H9 (cell line): ENCODE data around the gene PPARG. TPM values are rescaled to one million over a fixed set of nuclear protein-coding genes. Genes with fewer than 3 reads are reported as not detected.

Source experiments
- DNase-seq: peaks from one replicate; pipeline ENCODE4 v3.0.0-alpha.2; 2017
- H2AFZ ChIP-seq: one replicate; pipeline ENCODE4 v1.6.1; 2013; ENCODE audit warnings: mild to moderate bottlenecking, low read length, control low read depth, moderate library complexity
- H2AK5ac ChIP-seq: 2 replicates; pipeline ENCODE4 v1.6.1; 2013; ENCODE audit warnings: low read length, control low read depth, mixed read lengths; ENCODE audit not compliant: insufficient read length
- H2BK120ac ChIP-seq: one replicate; pipeline ENCODE4 v1.6.1; 2013; ENCODE audit warnings: low read depth, mild to moderate bottlenecking, low read length, control low read depth, inconsistent platforms; ENCODE audit not compliant: poor library complexity, severe bottlenecking
- H2BK12ac ChIP-seq: 2 replicates; pipeline ENCODE4 v1.6.1; 2013; ENCODE audit warnings: low read length, control low read depth, mixed read lengths, low read depth; ENCODE audit not compliant: insufficient read length
- H2BK15ac ChIP-seq: 2 replicates; pipeline ENCODE4 v1.6.1; 2013; ENCODE audit warnings: low read depth, low read length, control low read depth
- H2BK20ac ChIP-seq: one replicate; pipeline ENCODE4 v1.6.1; 2013; ENCODE audit warnings: low read depth, mild to moderate bottlenecking, low read length, control low read depth, inconsistent platforms; ENCODE audit not compliant: poor library complexity, severe bottlenecking
- H2BK5ac ChIP-seq: 2 replicates; pipeline ENCODE4 v1.6.1; 2013; ENCODE audit warnings: low read length, control low read depth, mixed read lengths; ENCODE audit not compliant: insufficient read length
- H3K14ac ChIP-seq: 2 replicates; pipeline ENCODE4 v1.6.1; 2013; ENCODE audit warnings: low read length, control low read depth; ENCODE audit not compliant: insufficient read depth
- H3K18ac ChIP-seq: 2 replicates; pipeline ENCODE4 v1.6.1; 2013; ENCODE audit warnings: low read depth, mild to moderate bottlenecking, mixed read lengths, low read length, control low read depth; ENCODE audit not compliant: insufficient read length
- H3K23ac ChIP-seq: 2 replicates; pipeline ENCODE4 v1.6.1; 2013; ENCODE audit warnings: low read length, control low read depth, mixed read lengths, low read depth; ENCODE audit not compliant: insufficient read length
- H3K23me2 ChIP-seq: 2 replicates; pipeline ENCODE4 v1.6.1; 2013; ENCODE audit warnings: low read depth, mild to moderate bottlenecking, mixed read lengths, low read length, control low read depth; ENCODE audit not compliant: insufficient read length, poor library complexity, severe bottlenecking
- H3K27ac ChIP-seq: 2 replicates; pipeline ENCODE4 v1.5.1; 2013; ENCODE audit warnings: low read length, control low read depth, mixed read lengths, low read depth; ENCODE audit not compliant: insufficient read length
- H3K27me3 ChIP-seq: 2 replicates; pipeline ENCODE4 v1.6.1; 2013; ENCODE audit warnings: low read length, control low read depth, inconsistent platforms; ENCODE audit not compliant: insufficient read depth
- H3K4ac ChIP-seq: 2 replicates; pipeline ENCODE4 v1.6.1; 2013; ENCODE audit warnings: low read depth, mild to moderate bottlenecking, control low read depth, inconsistent platforms, low read length, moderate library complexity
- H3K4me1 ChIP-seq: 2 replicates; pipeline ENCODE4 v1.6.1; 2013; ENCODE audit warnings: low read length, control low read depth, inconsistent platforms; ENCODE audit not compliant: insufficient read depth
- H3K4me2 ChIP-seq: 2 replicates; pipeline ENCODE4 v1.6.1; 2013; ENCODE audit warnings: low read length, control low read depth, mixed read lengths; ENCODE audit not compliant: insufficient read length, insufficient read depth
- H3K56ac ChIP-seq: 2 replicates; pipeline ENCODE4 v1.6.1; 2013; ENCODE audit warnings: low read depth, mild to moderate bottlenecking, mixed read lengths, low read length, control low read depth; ENCODE audit not compliant: insufficient read length
- H3K79me1 ChIP-seq: 2 replicates; pipeline ENCODE4 v1.6.1; 2013; ENCODE audit warnings: low read depth, mild to moderate bottlenecking, moderate library complexity, low read length, control low read depth, inconsistent platforms; ENCODE audit not compliant: insufficient read depth, poor library complexity, severe bottlenecking
- H3K79me2 ChIP-seq: 2 replicates; pipeline ENCODE4 v1.6.1; 2013; ENCODE audit warnings: low read length, control low read depth, inconsistent platforms; ENCODE audit not compliant: insufficient read depth
- H3K9ac ChIP-seq: 2 replicates; pipeline ENCODE4 v1.6.1; 2013; ENCODE audit warnings: low read length, control low read depth, mixed read lengths; ENCODE audit not compliant: insufficient read length; ENCODE audit errors: extremely low read depth
- H3K9me3 ChIP-seq: one replicate; pipeline ENCODE4 v1.6.1; 2013; ENCODE audit warnings: low read depth, low read length, inconsistent platforms; ENCODE audit not compliant: control insufficient read depth
- H3T11ph ChIP-seq: one replicate; pipeline ENCODE4 v1.6.1; 2013; ENCODE audit warnings: mild to moderate bottlenecking, low read length, control low read depth, inconsistent platforms
- H4K20me1 ChIP-seq: one replicate; pipeline ENCODE4 v1.6.1; 2013; ENCODE audit not compliant: control insufficient read depth, insufficient read length, insufficient read depth
- H4K5ac ChIP-seq: 2 replicates; pipeline ENCODE4 v1.6.1; 2013; ENCODE audit warnings: low read depth, mild to moderate bottlenecking, mixed read lengths, low read length, control low read depth; ENCODE audit not compliant: insufficient read length
- H4K8ac ChIP-seq: replicated peaks from 2 replicates; pipeline ENCODE4 v1.6.1; 2013; ENCODE audit warnings: low read length, control low read depth, mixed read lengths, low read depth; ENCODE audit not compliant: insufficient read length
- H4K91ac ChIP-seq: 2 replicates; pipeline ENCODE4 v1.6.1; 2013; ENCODE audit warnings: low read depth, mild to moderate bottlenecking, moderate library complexity, mixed read lengths, low read length, control low read depth; ENCODE audit not compliant: insufficient read length
- H3K27ac Mint-ChIP-seq, 3 experiments: 2 replicates in 2 of 3; 3 replicates in 1 of 3; pipeline ENCODE4 v1.8.0; 2020 to 2021; ENCODE audit warnings: mixed read lengths in 3 of 3, mild to moderate bottlenecking in 1 of 3, moderate library complexity in 1 of 3
- H3K27me3 Mint-ChIP-seq: 2 replicates; pipeline ENCODE4 v1.8.0; 2021; ENCODE audit warnings: low read depth, mild to moderate bottlenecking, moderate library complexity, mixed read lengths
- H3K36me3 Mint-ChIP-seq, 3 experiments: 2 replicates in 2 of 3; 3 replicates in 1 of 3; pipeline ENCODE4 v1.8.0; 2020 to 2021; ENCODE audit warnings: low read depth in 3 of 3, mixed read lengths in 3 of 3; ENCODE audit not compliant: insufficient read depth in 1 of 3
- H3K4me1 Mint-ChIP-seq, 2 experiments: 2 replicates each; pipeline ENCODE4 v1.8.0; 2020; ENCODE audit warnings: mixed read lengths in 2 of 2
- H3K4me3 Mint-ChIP-seq, 2 experiments: 2 replicates in 1 of 2; 3 replicates in 1 of 2; pipeline ENCODE4 v1.8.0; 2020 to 2021; ENCODE audit warnings: mild to moderate bottlenecking in 2 of 2, mixed read lengths in 2 of 2, moderate library complexity in 1 of 2
- H3K9me3 Mint-ChIP-seq, 2 experiments: 2 replicates in 1 of 2; 3 replicates in 1 of 2; pipeline ENCODE4 v1.8.0; 2020; ENCODE audit warnings: mild to moderate bottlenecking in 2 of 2, mixed read lengths in 2 of 2, moderate library complexity in 1 of 2
- WGBS: extraction: QIAGEN DNeasy Blood & Tissue Kit; methylation state at CpG from one replicate; pipeline ENCODE4 v1.1.7; 2013; ENCODE audit warnings: missing lambda C conversion rate, low lambda C conversion rate, mixed read lengths; ENCODE audit not compliant: insufficient read length; ENCODE audit errors: extremely low coverage; 5-methylcytosine and 5-hydroxymethylcytosine counted together
- total RNA-seq: library from RNA; stranded (reverse); gene quantifications from 2 replicates; pipeline ENCODE4 v1.2.1, GENCODE V29; 2021
- TF ChIP-seq, protein P1 (sequence below): fragments of 200-600 bp; sonication (generic); conservative IDR thresholded peaks from 3 replicates; pipeline ENCODE4 v1.8.0; 2021; ENCODE audit warnings: antibody characterized with exemption, mild to moderate bottlenecking

PPARG gene
- total RNA-seq, 1 experiment from 2014 or later: 0.42 TPM

DNA sequence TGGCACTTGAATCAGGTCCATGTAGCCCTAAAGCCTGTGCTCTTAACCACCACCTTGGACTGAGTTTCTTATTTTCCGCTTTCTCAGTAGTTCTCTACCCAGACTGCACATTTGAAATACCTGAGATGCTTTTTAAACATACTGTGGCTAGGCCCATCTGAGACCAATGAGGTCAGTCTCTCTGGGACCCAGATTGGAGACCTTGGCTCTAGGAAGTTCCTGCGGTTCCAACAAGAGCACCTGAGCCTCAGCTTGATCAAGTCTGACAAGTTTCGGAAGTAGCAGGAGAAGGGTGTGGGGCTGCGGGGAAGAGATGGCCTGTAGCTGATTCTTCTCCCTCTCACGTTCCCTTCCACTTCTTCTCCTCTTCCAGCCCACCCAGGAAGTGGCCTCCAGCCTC lies 183.9 kb downstream of the PPARG start:
- no peak overlapping the region for H4K5ac ChIP-seq
- no peaks in the 10 kb centered on the region for H3K79me1 ChIP-seq
- H2AFZ ChIP-seq: no peak overlapping the region
- H2BK12ac ChIP-seq: no peak overlapping the region
- no CpG with 5 or more reads among the region's 5 CpGs for WGBS
- H3K9me3 ChIP-seq: no peaks in the 10 kb centered on the region
- H3K27me3 ChIP-seq: no peaks in the 10 kb centered on the region
- H3K27ac Mint-ChIP-seq: no peak overlapping the region
- TF ChIP-seq, protein P1, sequence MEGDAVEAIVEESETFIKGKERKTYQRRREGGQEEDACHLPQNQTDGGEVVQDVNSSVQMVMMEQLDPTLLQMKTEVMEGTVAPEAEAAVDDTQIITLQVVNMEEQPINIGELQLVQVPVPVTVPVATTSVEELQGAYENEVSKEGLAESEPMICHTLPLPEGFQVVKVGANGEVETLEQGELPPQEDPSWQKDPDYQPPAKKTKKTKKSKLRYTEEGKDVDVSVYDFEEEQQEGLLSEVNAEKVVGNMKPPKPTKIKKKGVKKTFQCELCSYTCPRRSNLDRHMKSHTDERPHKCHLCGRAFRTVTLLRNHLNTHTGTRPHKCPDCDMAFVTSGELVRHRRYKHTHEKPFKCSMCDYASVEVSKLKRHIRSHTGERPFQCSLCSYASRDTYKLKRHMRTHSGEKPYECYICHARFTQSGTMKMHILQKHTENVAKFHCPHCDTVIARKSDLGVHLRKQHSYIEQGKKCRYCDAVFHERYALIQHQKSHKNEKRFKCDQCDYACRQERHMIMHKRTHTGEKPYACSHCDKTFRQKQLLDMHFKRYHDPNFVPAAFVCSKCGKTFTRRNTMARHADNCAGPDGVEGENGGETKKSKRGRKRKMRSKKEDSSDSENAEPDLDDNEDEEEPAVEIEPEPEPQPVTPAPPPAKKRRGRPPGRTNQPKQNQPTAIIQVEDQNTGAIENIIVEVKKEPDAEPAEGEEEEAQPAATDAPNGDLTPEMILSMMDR: no peak
- H3K27ac ChIP-seq: no peak overlapping the region
- H3K4me1 ChIP-seq: no peaks in the 10 kb centered on the region
- no peak overlapping the region for H4K91ac ChIP-seq
- no peak overlapping the region for H3K4me2 ChIP-seq
- no peak overlapping the region for H3K23ac ChIP-seq
- no peaks in the 10 kb centered on the region; the same call in 1 of the 2 replicates for H3K27me3 Mint-ChIP-seq
- H4K20me1 ChIP-seq: no peaks in the 10 kb centered on the region
- H3K4me1 Mint-ChIP-seq: peaks cover 13 to 20% of the 10 kb centered on the region in 2 experiments
- no peaks in the 10 kb centered on the region for H3K36me3 Mint-ChIP-seq
- H3T11ph ChIP-seq: no peak overlapping the region
- H3K4ac ChIP-seq: no peak overlapping the region
- no peak overlapping the region for H3K14ac ChIP-seq
- H3K23me2 ChIP-seq: no peaks in the 10 kb centered on the region
- H3K4me3 Mint-ChIP-seq: no peak overlapping the region
- H3K18ac ChIP-seq: no peak overlapping the region
- no peaks in the 10 kb centered on the region for H3K79me2 ChIP-seq
- no peak overlapping the region for H3K9ac ChIP-seq
- H2BK5ac ChIP-seq: no peak overlapping the region
- no peak for DNase-seq
- H3K9me3 Mint-ChIP-seq: peaks cover 0 to 2% of the 10 kb centered on the region in 2 experiments; a peak in 1 of 5 replicates
- H4K8ac ChIP-seq: no peak overlapping the region
- H3K56ac ChIP-seq: no peak overlapping the region
- no peak overlapping the region for H2AK5ac ChIP-seq
- H2BK120ac ChIP-seq: no peak overlapping the region
- H2BK15ac ChIP-seq: no peak overlapping the region
- no peak overlapping the region for H2BK20ac ChIP-seq
